ENCODE data around the gene TCF4. TPM values are rescaled to one million over a fixed set of nuclear protein-coding genes. Genes with fewer than 3 reads are reported as not detected.

Gene TCF4
- total RNA-seq, 4 donors from 2014 or later: 80.9 to 172 (median 94.0) TPM

GRCh38 chr18:55318951-55319441 is 269.0 kb downstream of the TCF4 start:
- peaks cover 41% of the 10 kb centered on the region for H3K4me1 ChIP-seq
- no peaks in the 10 kb centered on the region for H3K9me3 ChIP-seq
- H3K27ac ChIP-seq: peak overlapping the region; percentile 89
- peak overlapping the region; percentile 27 for H3K4me3 ChIP-seq
- no peak for TF ChIP-seq CTCF (IDR thresholded peaks at IDR 0.05)
- no peak for TF ChIP-seq POLR2AphosphoS5 (IDR thresholded peaks at IDR 0.05)
- no peak for TF ChIP-seq POLR2A (IDR thresholded peaks at IDR 0.05)
- TF ChIP-seq EP300 (IDR thresholded peaks at IDR 0.05): no peak
- WGBS: 38% methylated on average over 3 of the region's 3 CpGs
- H3K27me3 ChIP-seq: no peaks in the 10 kb centered on the region
- H3K36me3 ChIP-seq: no peaks in the 10 kb centered on the region
- DNase-seq (ENCODE audit: low spot score in 2 of 2): no peak

DNA sequence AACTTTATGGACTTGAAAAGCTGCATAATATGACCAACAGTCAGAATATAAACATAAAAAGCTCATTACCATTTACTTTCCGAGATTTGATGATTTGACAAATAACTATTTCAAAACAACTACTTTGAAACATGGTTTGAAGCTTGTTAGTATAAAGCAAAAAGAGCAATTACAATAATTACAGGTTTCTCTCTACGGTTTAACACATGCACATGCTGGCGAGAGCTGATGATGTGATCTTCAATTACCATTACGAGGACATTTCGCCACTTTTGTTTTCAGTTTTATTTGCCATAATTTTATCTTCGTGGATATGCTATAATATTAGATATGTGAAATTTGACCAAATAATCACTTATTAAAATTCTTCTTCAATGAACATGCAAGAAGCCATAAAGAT is 270.1 kb downstream of the TCF4 start:
- no peak for DNase-seq (ENCODE audit: low spot score in 2 of 2)
- Histone ChIP-seq H3K4me1 (peaks cover 31% of the 10 kb centered on the region), H3K36me3 (no peaks in the 10 kb centered on the region), H3K9me3 (no peaks in the 10 kb centered on the region), H3K27me3 (no peaks in the 10 kb centered on the region), H3K4me3 (peak overlapping the region; percentile 25), H3K27ac (peak overlapping the region; percentile 89)
- TF ChIP-seq CTCF (IDR thresholded peaks at IDR 0.05): no peak
- TF ChIP-seq POLR2A (IDR thresholded peaks at IDR 0.05): no peak
- TF ChIP-seq EP300 (IDR thresholded peaks at IDR 0.05): no peak
- no peak for TF ChIP-seq POLR2AphosphoS5 (IDR thresholded peaks at IDR 0.05)
- WGBS: 63% methylated on average over 6 of the region's 6 CpGs

DNA sequence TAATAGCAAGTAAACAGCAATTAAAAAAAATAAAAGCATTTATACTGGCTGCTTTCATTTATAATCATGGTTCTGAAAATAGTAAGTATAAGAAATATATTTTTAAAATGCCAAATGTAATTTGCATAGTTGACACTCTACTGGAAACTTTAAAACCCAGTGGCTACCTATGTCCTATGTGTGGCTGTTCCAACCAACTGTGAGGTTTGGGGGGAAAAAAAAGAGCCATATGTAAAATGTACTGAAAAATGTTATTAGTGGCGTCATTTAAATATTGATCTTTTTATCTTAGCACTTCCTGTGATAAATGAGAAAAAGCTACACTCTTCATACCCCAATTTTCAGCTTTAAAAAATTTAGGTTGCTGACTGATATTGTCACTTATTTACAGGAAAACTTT is 270.7 kb downstream of the TCF4 start:
- no peaks in the 10 kb centered on the region for H3K9me3 ChIP-seq
- 79% methylated on average over 1 of the region's 1 CpG for WGBS
- peak overlapping the region; percentile 89 for H3K27ac ChIP-seq
- peaks cover 31% of the 10 kb centered on the region for H3K4me1 ChIP-seq
- no peaks in the 10 kb centered on the region for H3K27me3 ChIP-seq
- TF ChIP-seq POLR2AphosphoS5 (IDR thresholded peaks at IDR 0.05) (no peak), CTCF (IDR thresholded peaks at IDR 0.05) (no peak), POLR2A (IDR thresholded peaks at IDR 0.05) (no peak), EP300 (IDR thresholded peaks at IDR 0.05) (no peak)
- peak overlapping the region; percentile 25 for H3K4me3 ChIP-seq
- DNase-seq (ENCODE audit: low spot score in 2 of 2): no peak
- no peaks in the 10 kb centered on the region for H3K36me3 ChIP-seq

- WGBS: 56% methylated on average over 4 of the region's 4 CpGs
- H3K4me1 ChIP-seq: peaks cover 31% of the 10 kb centered on the region
- H3K27ac ChIP-seq: no peak overlapping the region
- no peak for DNase-seq (ENCODE audit: low spot score in 2 of 2)
- no peaks in the 10 kb centered on the region for H3K27me3 ChIP-seq
- H3K4me3 ChIP-seq: no peak overlapping the region
- H3K9me3 ChIP-seq: no peaks in the 10 kb centered on the region
- no peaks in the 10 kb centered on the region for H3K36me3 ChIP-seq
- no peak for TF ChIP-seq POLR2AphosphoS5 (IDR thresholded peaks at IDR 0.05)
- TF ChIP-seq CTCF (IDR thresholded peaks at IDR 0.05): no peak
- TF ChIP-seq EP300 (IDR thresholded peaks at IDR 0.05): no peak
- no peak for TF ChIP-seq POLR2A (IDR thresholded peaks at IDR 0.05)
Measured at GRCh38 chr18:55316486-55317184, 271.4 kb downstream of the TCF4 start.

DNA sequence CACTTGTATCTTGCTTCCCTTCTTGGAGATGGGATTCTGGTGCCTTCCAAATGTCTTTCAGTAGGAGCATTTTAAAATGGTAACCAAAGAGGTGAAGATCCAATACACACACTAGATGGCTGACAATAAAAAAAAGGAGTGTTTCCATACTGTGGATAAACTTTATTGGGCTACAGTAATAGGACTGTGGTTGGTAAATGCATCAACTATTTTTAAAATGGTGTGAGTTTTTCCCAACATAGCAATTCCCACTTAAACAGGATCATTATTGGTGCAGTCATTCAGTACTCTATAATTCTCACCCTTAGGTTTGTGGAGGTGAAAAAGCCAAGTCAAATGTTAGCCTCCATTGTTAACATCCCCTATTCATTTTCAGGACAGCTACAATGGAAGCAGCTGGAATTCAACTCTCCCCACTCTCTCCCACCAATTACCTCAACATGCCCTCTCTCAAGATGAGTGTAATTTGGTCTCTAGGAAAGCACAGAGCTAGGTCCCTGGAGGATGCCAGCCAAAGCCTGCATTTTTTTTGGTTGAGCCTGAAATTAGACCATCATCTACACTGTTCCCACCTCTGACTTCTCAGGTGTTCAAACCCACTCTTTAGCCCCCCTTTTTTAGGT is 273.3 kb downstream of the TCF4 start:
- H3K27me3 ChIP-seq: no peaks in the 10 kb centered on the region
- H3K36me3 ChIP-seq: no peaks in the 10 kb centered on the region
- TF ChIP-seq CTCF (IDR thresholded peaks at IDR 0.05): no peak
- peaks cover 24% of the 10 kb centered on the region for H3K4me1 ChIP-seq
- H3K9me3 ChIP-seq: no peaks in the 10 kb centered on the region
- no peak for DNase-seq (ENCODE audit: low spot score in 2 of 2)
- no peak overlapping the region for H3K27ac ChIP-seq
- no peak overlapping the region for H3K4me3 ChIP-seq

Measured in suprapubic skin (tissue), 4 donors.